ENCODE measurements around the gene ARMC7.
"Not testable (repeated sequence)": the region's sequence is repeated elsewhere in the genome, so short reads cannot be mapped to it uniquely, and the experiment has no call there.

DNA sequence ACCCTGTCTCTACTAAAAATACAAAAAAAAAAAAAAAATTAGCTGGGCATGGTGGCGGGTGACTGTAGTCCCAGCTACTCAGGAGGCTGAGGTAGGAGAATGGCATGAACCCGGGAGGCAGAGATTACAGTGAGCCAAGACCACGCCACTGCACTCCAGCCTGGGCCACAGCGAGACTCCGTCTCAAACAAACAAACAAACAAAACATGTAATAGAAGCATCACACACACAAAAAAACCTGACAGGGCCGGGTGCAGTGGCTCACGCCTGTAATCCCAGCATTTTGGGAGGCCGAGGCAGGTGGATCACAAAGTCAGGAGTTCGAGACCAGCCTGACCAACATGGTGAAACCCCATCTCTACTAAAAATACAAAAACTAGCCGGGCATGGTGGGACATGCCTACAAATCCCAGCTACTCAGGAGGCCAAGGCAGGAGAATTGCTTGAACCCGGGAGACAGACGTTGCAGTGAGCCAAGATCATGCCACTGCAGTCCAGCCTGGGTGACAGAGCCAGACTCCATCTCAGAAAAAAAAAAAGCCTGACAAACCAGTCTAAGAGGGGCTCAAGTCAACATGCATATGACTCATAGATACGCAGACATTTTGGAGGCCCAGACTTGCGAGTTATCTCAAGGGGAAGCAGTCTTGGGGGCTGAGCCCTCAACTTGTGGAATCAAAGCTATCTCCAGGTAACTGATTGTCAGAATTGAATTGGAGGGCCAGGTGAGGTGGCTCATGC lies 24.0 kb downstream of the ARMC7 start:
- TF ChIP-seq, protein P1, sequence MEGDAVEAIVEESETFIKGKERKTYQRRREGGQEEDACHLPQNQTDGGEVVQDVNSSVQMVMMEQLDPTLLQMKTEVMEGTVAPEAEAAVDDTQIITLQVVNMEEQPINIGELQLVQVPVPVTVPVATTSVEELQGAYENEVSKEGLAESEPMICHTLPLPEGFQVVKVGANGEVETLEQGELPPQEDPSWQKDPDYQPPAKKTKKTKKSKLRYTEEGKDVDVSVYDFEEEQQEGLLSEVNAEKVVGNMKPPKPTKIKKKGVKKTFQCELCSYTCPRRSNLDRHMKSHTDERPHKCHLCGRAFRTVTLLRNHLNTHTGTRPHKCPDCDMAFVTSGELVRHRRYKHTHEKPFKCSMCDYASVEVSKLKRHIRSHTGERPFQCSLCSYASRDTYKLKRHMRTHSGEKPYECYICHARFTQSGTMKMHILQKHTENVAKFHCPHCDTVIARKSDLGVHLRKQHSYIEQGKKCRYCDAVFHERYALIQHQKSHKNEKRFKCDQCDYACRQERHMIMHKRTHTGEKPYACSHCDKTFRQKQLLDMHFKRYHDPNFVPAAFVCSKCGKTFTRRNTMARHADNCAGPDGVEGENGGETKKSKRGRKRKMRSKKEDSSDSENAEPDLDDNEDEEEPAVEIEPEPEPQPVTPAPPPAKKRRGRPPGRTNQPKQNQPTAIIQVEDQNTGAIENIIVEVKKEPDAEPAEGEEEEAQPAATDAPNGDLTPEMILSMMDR (IDR thresholded peaks at IDR 0.05 in 2 of 3, conservative IDR thresholded peaks at IDR 0.05 in 1 of 3; ENCODE audit: borderline replicate concordance in 1 of 3, insufficient read depth in 1 of 3, low read depth in 2 of 3, low read length in 2 of 3), result not testable (repeated sequence)
- not testable (repeated sequence) for TF ChIP-seq SIN3A (IDR thresholded peaks at IDR 0.05; ENCODE audit: low read depth); POLR2A (IDR thresholded peaks at IDR 0.05; ENCODE audit: borderline replicate concordance, extremely low read depth, insufficient read depth, insufficient read length); YY1 (IDR thresholded peaks at IDR 0.05; ENCODE audit: extremely low read depth, insufficient replicate concordance, low read depth, low read length); SP1 (IDR thresholded peaks at IDR 0.05; ENCODE audit: low read depth); FOSL1 (IDR thresholded peaks at IDR 0.05; ENCODE audit: low read depth); JUND (IDR thresholded peaks at IDR 0.05)
- TF ChIP-seq POLR2AphosphoS5 (IDR thresholded peaks at IDR 0.05; ENCODE audit: low read depth, low read length), result peak; percentile 50

All from HCT116 (cell line).